Fibroblast of pulmonary artery (primary cell): Measurements from ENCODE around the gene SLC43A1.

Experiments used
- DNase-seq: peaks from one replicate; pipeline ENCODE4 v3.0.0-alpha.2; 2010; ENCODE audit warnings: low read depth
- H3K4me3 ChIP-seq: replicated peaks from 2 replicates; pipeline ENCODE4 v1.5.1; 2011; ENCODE audit warnings: low read depth, mild to moderate bottlenecking, control low read depth, low read length, moderate library complexity
- CTCF ChIP-seq: IDR thresholded peaks from 2 replicates; pipeline ENCODE4 v1.5.1; 2011; ENCODE audit warnings: mild to moderate bottlenecking, control low read depth, low read length, inconsistent platforms; ENCODE audit errors: missing control alignments

Gene SLC43A1

GRCh38 chr11:57484141-57484710 is 31.3 kb downstream of the SLC43A1 start:
- DNase-seq = no peak
- H3K4me3 ChIP-seq = no peak overlapping the region
- TF ChIP-seq CTCF = no peak

- TF ChIP-seq CTCF = no peak
- DNase-seq = no peak
- no peak overlapping the region for H3K4me3 ChIP-seq
These were observed 32.0 kb downstream of the SLC43A1 start for GRCh38 chr11:57483562-57483918.

- peak; percentile 50 for TF ChIP-seq CTCF
- peak overlapping the region; percentile 48 for H3K4me3 ChIP-seq
- no peak for DNase-seq
These were observed 32.5 kb downstream of the SLC43A1 start for GRCh38 chr11:57482782-57483561.

GRCh38 chr11:57481915-57482781 is 33.4 kb downstream of the SLC43A1 start:
- TF ChIP-seq CTCF = no peak
- H3K4me3 ChIP-seq = peak overlapping the region; percentile 48
- no peak for DNase-seq

- TF ChIP-seq CTCF = no peak
- DNase-seq = no peak
- no peak overlapping the region for H3K4me3 ChIP-seq
These were observed 34.2 kb downstream of the SLC43A1 start for GRCh38 chr11:57481315-57481714.

GRCh38 chr11:57480409-57481137 is 34.9 kb downstream of the SLC43A1 start:
- DNase-seq = peak; percentile 62

More at GRCh38 chr11:57480409-57481137, 34.9 kb downstream of the SLC43A1 start:
- H3K4me3 ChIP-seq = no peak overlapping the region
- peak; percentile 90 for TF ChIP-seq CTCF
